Measurements from ENCODE around the gene VAMP1. TPM values are rescaled to one million over a fixed set of nuclear protein-coding genes. Genes with fewer than 3 reads are reported as not detected.

The VAMP1 gene
- total and polyA plus RNA-seq, 10 of the 15 experiments (the other 5 are each of a cell fraction or from before 2014, with no cell fraction given) = 4.8 to 123 (median 27.5) TPM

GRCh38 chr12:6457220-6457945, 13.1 kb downstream of the VAMP1 start:
- H3K4me1 ChIP-seq (ENCODE audit: control insufficient read depth, insufficient read depth, low read length) = peaks cover 35% of the 10 kb centered on the region
- DNase-seq (ENCODE audit: low read depth, low spot score) = no peak
- BruUV-seq (replicated peaks) = no TSS peak
- WGBS (ENCODE audit: insufficient coverage, insufficient replicate concordance, low lambda C conversion rate, missing lambda C conversion rate) = 87% methylated on average over 12 of the region's 12 CpGs
- intact Hi-C loops (cut with micrococcal nuclease; ENCODE audit: unreplicated experiment) (no loop called here), in situ Hi-C loops (cut with MboI) (no loop called here)
- peaks cover 50% of the 10 kb centered on the region for H3K79me2 ChIP-seq (ENCODE audit: control insufficient read depth, insufficient read depth, low read length)
- ChIA-PET RAD21 (ENCODE audit: unreplicated experiment) (interaction anchor here (1.2 to 1.6 kb wide), 2 partner anchors 8 to 12 kb away, joined by 3 to 4 read pairs; no protein-coding TSS in a partner anchor), POLR2A (interaction anchor here (0.6 to 10.3 kb wide), 5 partner anchors 8 to 267 kb away, joined by 3 to 384 read pairs (median 4); partner anchors contain the start of genes CD27 and TAPBPL), CTCF (interaction anchor here (1.1 to 7.3 kb wide), 5 partner anchors 8 to 131 kb away, joined by 3 to 147 read pairs (median 7); no protein-coding TSS in a partner anchor), SMC1A (ENCODE audit: uncharacterized antibody, unreplicated experiment) (interaction anchor here (0.6 to 8.7 kb wide), 7 partner anchors 8 to 34 kb away, joined by 3 to 168 read pairs (median 5); partner anchors contain the start of gene CD27)
- TF ChIP-seq POLR2A (IDR thresholded peaks at IDR 0.05; ENCODE audit: low read depth, low read length) (peak; percentile 73), PML (IDR thresholded peaks at IDR 0.05; ENCODE audit: low read length) (peak; percentile 18; the same call in 1 of the 2 replicates), GABPA (IDR thresholded peaks at IDR 0.05; ENCODE audit: low read depth) (no peak)
- H3K27ac ChIP-seq (ENCODE audit: control insufficient read depth, insufficient read depth) = no peak overlapping the region
- no peaks in the 10 kb centered on the region for H4K20me1 ChIP-seq (ENCODE audit: control insufficient read depth, insufficient read depth)
- H3K4me2 ChIP-seq (ENCODE audit: control insufficient read depth, insufficient read depth) = no peak overlapping the region
- H3K36me3 ChIP-seq (ENCODE audit: control insufficient read depth in 2 of 2, insufficient read depth in 2 of 2, low read length in 1 of 2) = peaks cover 18 to 22% of the 10 kb centered on the region in 2 experiments
- ATAC-seq = no peak
- H3K9ac ChIP-seq (ENCODE audit: control insufficient read depth, insufficient read depth, low read length) = no peak overlapping the region
- FAIRE-seq = no peak
- H3K4me3 ChIP-seq = no peak overlapping the region
- no peak overlapping the region for H2AFZ ChIP-seq (ENCODE audit: control insufficient read depth, low read depth, low read length)
- no peaks in the 10 kb centered on the region for H3K27me3 ChIP-seq (replicated peaks in 1 of 2; ENCODE audit: control insufficient read depth in 2 of 2, insufficient read depth in 2 of 2, low read length in 1 of 2)
- H3K9me3 ChIP-seq (replicated peaks; ENCODE audit: control insufficient read depth, insufficient read depth, low read length) = no peaks in the 10 kb centered on the region

GRCh38 chr12:6452944-6453630, 17.4 kb downstream of the VAMP1 start:
- intact Hi-C loops (cut with micrococcal nuclease; ENCODE audit: unreplicated experiment) (no loop called here), in situ Hi-C loops (cut with MboI) (no loop called here)
- ATAC-seq (peak; percentile 60), DNase-seq (ENCODE audit: low read depth, low spot score) (no peak), FAIRE-seq (no peak)
- H3K9me3 ChIP-seq (replicated peaks; ENCODE audit: control insufficient read depth, insufficient read depth, low read length) = no peaks in the 10 kb centered on the region
- CTCF ChIA-PET = interaction anchor here (0.6 to 5.3 kb wide), 10 partner anchors 8 to 127 kb away, joined by 3 to 48 read pairs (median 10); partner anchors contain the start of gene CD27
- H3K79me2 ChIP-seq (ENCODE audit: control insufficient read depth, insufficient read depth, low read length) = peaks cover 54% of the 10 kb centered on the region
- H4K20me1 ChIP-seq (ENCODE audit: control insufficient read depth, insufficient read depth) = no peaks in the 10 kb centered on the region
- peak overlapping the region; percentile 98 for H3K27ac ChIP-seq (ENCODE audit: control insufficient read depth, insufficient read depth)
- H3K9ac ChIP-seq (ENCODE audit: control insufficient read depth, insufficient read depth, low read length) = peak overlapping the region; percentile 92
- peak overlapping the region; percentile 99 for H3K4me2 ChIP-seq (ENCODE audit: control insufficient read depth, insufficient read depth)
- 20% methylated on average over 17 of the region's 17 CpGs for WGBS (ENCODE audit: insufficient coverage, insufficient replicate concordance, low lambda C conversion rate, missing lambda C conversion rate)
- no peaks in the 10 kb centered on the region for H3K27me3 ChIP-seq (replicated peaks in 1 of 2; ENCODE audit: control insufficient read depth in 2 of 2, insufficient read depth in 2 of 2, low read length in 1 of 2)
- SMC1A ChIA-PET (ENCODE audit: uncharacterized antibody, unreplicated experiment) = interaction anchor here (0.9 to 6.7 kb wide), 8 partner anchors 8 to 86 kb away, joined by 4 to 90 read pairs (median 20); partner anchors contain the start of genes MRPL51 and VAMP1
- BruUV-seq (replicated peaks) = TSS peak; percentile 63
- peak overlapping the region; percentile 83 for H3K4me3 ChIP-seq
- POLR2A ChIA-PET = interaction anchor here (2.2 to 17.5 kb wide), 7 partner anchors 8 to 117 kb away, joined by 11 to 384 read pairs (median 40); partner anchors contain the start of genes CD27 and VAMP1
- RAD21 ChIA-PET (ENCODE audit: unreplicated experiment) = interaction anchor here (0.8 to 17.1 kb wide), 7 partner anchors 9 to 123 kb away, joined by 3 to 319 read pairs (median 6); partner anchors contain the start of genes CD27 and VAMP1
- no peak overlapping the region for H2AFZ ChIP-seq (ENCODE audit: control insufficient read depth, low read depth, low read length)
- peaks cover 30% of the 10 kb centered on the region for H3K4me1 ChIP-seq (ENCODE audit: control insufficient read depth, insufficient read depth, low read length)
- peaks cover 8 to 9% of the 10 kb centered on the region in 2 experiments for H3K36me3 ChIP-seq (ENCODE audit: control insufficient read depth in 2 of 2, insufficient read depth in 2 of 2, low read length in 1 of 2)
- no peak for TF ChIP-seq ZBED1 (IDR thresholded peaks at IDR 0.05; ENCODE audit: borderline replicate concordance)
- TF ChIP-seq HDAC6 (IDR thresholded peaks at IDR 0.05; ENCODE audit: unreplicated experiment) = no peak
- no peak; the same call in 1 of the 2 replicates for TF ChIP-seq HDGF (IDR thresholded peaks at IDR 0.05)
- no peak for TF ChIP-seq SIN3A (IDR thresholded peaks at IDR 0.05; ENCODE audit: low read depth, low read length)
- no peak for TF ChIP-seq SUZ12 (IDR thresholded peaks at IDR 0.05; ENCODE audit: unreplicated experiment)
- TF ChIP-seq RUNX3 (IDR thresholded peaks at IDR 0.05; ENCODE audit: low read length) = no peak
- no peak for TF ChIP-seq CTCF (IDR thresholded peaks at IDR 0.05 in 2 of 3, conservative IDR thresholded peaks at IDR 0.05 in 1 of 3; ENCODE audit: control insufficient read depth in 2 of 3, extremely low read depth in 1 of 3, insufficient read depth in 1 of 3, low read depth in 3 of 3, low read length in 3 of 3)
- TF ChIP-seq NKRF (conservative IDR thresholded peaks at IDR 0.05) = 0 out of 2 replicates have a peak, but pooled peaks have one; percentile 12
